ENCODE data around the gene PCDHB15. TPM values are rescaled to one million over a fixed set of nuclear protein-coding genes. Genes with fewer than 3 reads are reported as not detected.

Gene PCDHB15
- total RNA-seq, 1 donor from 2014 or later, result 3.2 TPM

Other genes starting within 250 kb of the PCDHB15 start
- gene PCDHB1, start 194.0 kb upstream of the PCDHB15 start, total RNA-seq, result not detected
- 3.4 TPM for gene PCDHB2, start 150.8 kb upstream of the PCDHB15 start, total RNA-seq
- gene PCDHB3, start 144.9 kb upstream of the PCDHB15 start, total RNA-seq, result 2.0 TPM
- 8.3 TPM for gene PCDHB4, start 123.6 kb upstream of the PCDHB15 start, total RNA-seq
- gene PCDHB5, start 110.2 kb upstream of the PCDHB15 start, total RNA-seq, result 2.9 TPM
- not detected for gene PCDHB6, start 95.3 kb upstream of the PCDHB15 start, total RNA-seq
- 0.98 TPM for gene PCDHB7, start 72.8 kb upstream of the PCDHB15 start, total RNA-seq
- 0.25 TPM for gene PCDHB8, start 67.6 kb upstream of the PCDHB15 start, total RNA-seq
- gene PCDHB16, start 63.0 kb upstream of the PCDHB15 start, total RNA-seq, result 12.3 TPM
- 3.7 TPM for gene PCDHB9, start 58.2 kb upstream of the PCDHB15 start, total RNA-seq
- 3.2 TPM for gene PCDHB10, start 53.0 kb upstream of the PCDHB15 start, total RNA-seq
- gene PCDHB11, start 45.8 kb upstream of the PCDHB15 start, total RNA-seq, result 2.2 TPM
- 2.5 TPM for gene PCDHB12, start 36.7 kb upstream of the PCDHB15 start, total RNA-seq
- 3.7 TPM for gene PCDHB13, start 31.5 kb upstream of the PCDHB15 start, total RNA-seq
- 4.2 TPM for gene PCDHB14, start 22.1 kb upstream of the PCDHB15 start, total RNA-seq
- gene SLC25A2, start 58.7 kb downstream of the PCDHB15 start, total RNA-seq, result not detected
- gene TAF7, start 75.4 kb downstream of the PCDHB15 start, total RNA-seq, result 53.8 TPM
- gene PCDHGA1, start 85.1 kb downstream of the PCDHB15 start, total RNA-seq, result not detected
- 6.1 TPM for gene PCDHGA2, start 93.4 kb downstream of the PCDHB15 start, total RNA-seq
- 3.4 TPM for gene PCDHGA3, start 98.4 kb downstream of the PCDHB15 start, total RNA-seq
- gene PCDHGB1, start 104.7 kb downstream of the PCDHB15 start, total RNA-seq, result 3.9 TPM
- 3.9 TPM for gene PCDHGA4, start 109.6 kb downstream of the PCDHB15 start, total RNA-seq
- 8.3 TPM for gene PCDHGB2, start 114.6 kb downstream of the PCDHB15 start, total RNA-seq
- 8.6 TPM for gene PCDHGA5, start 118.8 kb downstream of the PCDHB15 start, total RNA-seq
- 5.4 TPM for gene PCDHGB3, start 124.8 kb downstream of the PCDHB15 start, total RNA-seq
- 6.4 TPM for gene PCDHGA6, start 128.5 kb downstream of the PCDHB15 start, total RNA-seq
- 5.2 TPM for gene PCDHGA7, start 137.3 kb downstream of the PCDHB15 start, total RNA-seq
- gene PCDHGB4, start 142.3 kb downstream of the PCDHB15 start, total RNA-seq, result 10.3 TPM
- 6.4 TPM for gene PCDHGA8, start 147.2 kb downstream of the PCDHB15 start, total RNA-seq
- gene PCDHGB5, start 152.6 kb downstream of the PCDHB15 start, total RNA-seq, result 15.0 TPM
- gene PCDHGA9, start 157.4 kb downstream of the PCDHB15 start, total RNA-seq, result 8.8 TPM
- 12.5 TPM for gene PCDHGB6, start 162.6 kb downstream of the PCDHB15 start, total RNA-seq
- gene PCDHGA10, start 167.6 kb downstream of the PCDHB15 start, total RNA-seq, result 10.6 TPM
- gene PCDHGB7, start 172.3 kb downstream of the PCDHB15 start, total RNA-seq, result 14.2 TPM
- gene PCDHGA11, start 175.7 kb downstream of the PCDHB15 start, total RNA-seq, result 6.6 TPM
- gene PCDHGA12, start 185.1 kb downstream of the PCDHB15 start, total RNA-seq, result 10.6 TPM
- 78.3 TPM for gene PCDHGC3, start 230.6 kb downstream of the PCDHB15 start, total RNA-seq
- 4.9 TPM for gene PCDHGC4, start 239.6 kb downstream of the PCDHB15 start, total RNA-seq
- gene PCDHGC5, start 243.7 kb downstream of the PCDHB15 start, total RNA-seq, result 3.4 TPM